Chondrocyte (in vitro differentiated cells): ENCODE data around the gene PHIP. TPM values are rescaled to one million over a fixed set of nuclear protein-coding genes. Genes with fewer than 3 reads are reported as not detected.

Source experiments
- DNase-seq: peaks from one replicate; pipeline ENCODE4 v3.0.0; 2021; ENCODE audit warnings: mixed read lengths, low spot score
- H3K27ac Mint-ChIP-seq: one replicate; pipeline ENCODE4 v1.8.0; 2021; ENCODE audit warnings: mild to moderate bottlenecking, moderate library complexity, mixed read lengths; ENCODE audit not compliant: unreplicated experiment
- H3K27me3 Mint-ChIP-seq: 2 replicates; pipeline ENCODE4 v1.8.0; 2021; ENCODE audit warnings: low read depth, mixed read lengths
- H3K36me3 Mint-ChIP-seq: 2 replicates; pipeline ENCODE4 v1.8.0; 2021; ENCODE audit warnings: low read depth, mixed read lengths
- H3K4me1 Mint-ChIP-seq: 2 replicates; pipeline ENCODE4 v1.8.0; 2021; ENCODE audit warnings: low read depth, mild to moderate bottlenecking, mixed read lengths
- H3K4me3 Mint-ChIP-seq: one replicate; pipeline ENCODE4 v1.8.0; 2021; ENCODE audit warnings: mild to moderate bottlenecking, moderate library complexity, mixed read lengths; ENCODE audit not compliant: unreplicated experiment
- H3K9me3 Mint-ChIP-seq: 2 replicates; pipeline ENCODE4 v1.8.0; 2021; ENCODE audit warnings: low read depth, mixed read lengths
- CTCF ChIP-seq: fragments of 200-600 bp; sonication (generic); IDR thresholded peaks from 2 replicates; pipeline ENCODE4 v1.5.0; 2021; ENCODE audit warnings: antibody characterized with exemption, mild to moderate bottlenecking, moderate library complexity
- total RNA-seq: library from RNA; stranded (reverse); gene quantifications from 3 replicates; pipeline ENCODE4 v1.2.1, GENCODE V29; 2021

Gene PHIP
- total RNA-seq, 1 donor from 2014 or later: 11.9 TPM

- no peaks in the 10 kb centered on the region for H3K9me3 Mint-ChIP-seq
- no peaks in the 10 kb centered on the region for H3K27me3 Mint-ChIP-seq
- H3K36me3 Mint-ChIP-seq: no peaks in the 10 kb centered on the region
- H3K4me1 Mint-ChIP-seq: peaks cover 39% of the 10 kb centered on the region
- DNase-seq: peak; percentile 94
- peak overlapping the region; percentile 71 for H3K4me3 Mint-ChIP-seq
- H3K27ac Mint-ChIP-seq: peak overlapping the region; percentile 95
- TF ChIP-seq CTCF: peak; percentile 26
Measured at GRCh38 chr6:79076782-79077641, 1.0 kb downstream of the PHIP start.

- H3K9me3 Mint-ChIP-seq: no peaks in the 10 kb centered on the region
- no peak for DNase-seq
- H3K27me3 Mint-ChIP-seq: no peaks in the 10 kb centered on the region
- peak overlapping the region; percentile 95 for H3K27ac Mint-ChIP-seq
- H3K4me3 Mint-ChIP-seq: peak overlapping the region; percentile 71
- H3K4me1 Mint-ChIP-seq: peaks cover 46% of the 10 kb centered on the region
- TF ChIP-seq CTCF: no peak
- no peaks in the 10 kb centered on the region for H3K36me3 Mint-ChIP-seq
Measured at GRCh38 chr6:79076160-79076559, 1.9 kb downstream of the PHIP start.

GRCh38 chr6:79073888-79074287 lies 4.2 kb downstream of the PHIP start:
- no peaks in the 10 kb centered on the region for H3K9me3 Mint-ChIP-seq

GRCh38 chr6:79072640-79073181 lies 5.3 kb downstream of the PHIP start:
- peaks cover 48% of the 10 kb centered on the region for H3K4me1 Mint-ChIP-seq
- H3K27ac Mint-ChIP-seq: no peak overlapping the region
- H3K9me3 Mint-ChIP-seq: no peaks in the 10 kb centered on the region
- no peak for TF ChIP-seq CTCF
- DNase-seq: no peak
- no peaks in the 10 kb centered on the region for H3K36me3 Mint-ChIP-seq
- no peaks in the 10 kb centered on the region for H3K27me3 Mint-ChIP-seq
- H3K4me3 Mint-ChIP-seq: no peak overlapping the region

More at GRCh38 chr6:79073888-79074287, 4.2 kb downstream of the PHIP start:
- Mint-ChIP-seq H3K27me3 (no peaks in the 10 kb centered on the region), H3K4me3 (no peak overlapping the region), H3K36me3 (no peaks in the 10 kb centered on the region), H3K4me1 (peaks cover 50% of the 10 kb centered on the region), H3K27ac (peak overlapping the region; percentile 42)
- DNase-seq: no peak
- TF ChIP-seq CTCF: no peak

GRCh38 chr6:79071547-79071946 lies 6.5 kb downstream of the PHIP start:
- TF ChIP-seq CTCF: no peak
- Mint-ChIP-seq H3K4me3 (no peak overlapping the region), H3K9me3 (no peaks in the 10 kb centered on the region), H3K36me3 (no peaks in the 10 kb centered on the region), H3K27ac (peak overlapping the region; percentile 32), H3K27me3 (no peaks in the 10 kb centered on the region), H3K4me1 (peaks cover 45% of the 10 kb centered on the region)
- DNase-seq: no peak
